Spleen (tissue), 7 donors: ENCODE data around the gene KRTAP4-12.

Experiments used
- CTCF ChIP-seq, 11 experiments: fragments of 200-600 bp in 7 of 11; fragments of 450-650 bp in 4 of 11; sonication (generic) in 4 of 11; IDR thresholded peaks in 8 of 11; conservative IDR thresholded peaks in 3 of 11; 1 replicate in 7 of 11; 2 replicates in 4 of 11; pipeline versions ENCODE4 v1.4.0 to v1.8.0; 2016 to 2021; ENCODE audit warnings: antibody characterized with exemption in 11 of 11, inconsistent platforms in 4 of 11, mild to moderate bottlenecking in 1 of 11
- POLR2AphosphoS5 ChIP-seq, 3 donors: sonication (generic); formaldehyde crosslinking; IDR thresholded peaks; one replicate each; pipeline ENCODE4 v1.5.1; 2017; ENCODE audit warnings: antibody characterized with exemption in 3 of 3
- donor health status: DM: no; HTN: no; CAD: no; lungs with moderate emphysema.
- donor health status: DM: no; HTN: no; CAD: no.
- donor health status: DM: no; HTN: no; CAD: no.

DNA sequence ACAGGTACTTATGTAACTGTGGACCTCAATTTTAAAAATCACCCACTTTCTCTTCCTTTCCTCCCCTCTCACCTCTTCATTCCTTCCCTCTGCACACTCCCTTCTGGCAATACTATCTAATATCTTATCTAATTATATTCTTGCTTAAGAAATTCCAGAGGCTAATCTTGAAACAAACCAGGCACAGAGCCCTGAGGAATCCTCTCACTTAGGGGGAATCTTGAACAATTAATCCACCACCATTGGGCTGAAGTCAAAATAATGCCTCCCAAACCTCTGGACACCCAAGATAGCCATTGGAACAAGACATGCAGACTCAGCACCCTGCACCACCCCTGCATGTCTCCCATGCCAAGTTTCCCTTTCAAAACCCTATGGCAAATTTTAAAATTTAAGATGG lies 17.4 kb upstream of the KRTAP4-12 start:
- TF ChIP-seq CTCF (IDR thresholded peaks at IDR 0.05 in 8 of 11, conservative IDR thresholded peaks at IDR 0.05 in 3 of 11) = no peak
- TF ChIP-seq POLR2AphosphoS5 (IDR thresholded peaks at IDR 0.05) = no peak
